Measurements from ENCODE around the gene TBX1.

Gene TBX1

GRCh38 chr22:19734837-19735382, 25.7 kb upstream of the TBX1 start:
- in situ Hi-C loops (cut with HindIII; ENCODE audit: low pct_ligation_motif_present, low sequenced_read_pairs) = no loop called here
- no peak for TF ChIP-seq CTCF (IDR thresholded peaks at IDR 0.05; ENCODE audit: low read depth, low read length, missing control alignments)

DNA sequence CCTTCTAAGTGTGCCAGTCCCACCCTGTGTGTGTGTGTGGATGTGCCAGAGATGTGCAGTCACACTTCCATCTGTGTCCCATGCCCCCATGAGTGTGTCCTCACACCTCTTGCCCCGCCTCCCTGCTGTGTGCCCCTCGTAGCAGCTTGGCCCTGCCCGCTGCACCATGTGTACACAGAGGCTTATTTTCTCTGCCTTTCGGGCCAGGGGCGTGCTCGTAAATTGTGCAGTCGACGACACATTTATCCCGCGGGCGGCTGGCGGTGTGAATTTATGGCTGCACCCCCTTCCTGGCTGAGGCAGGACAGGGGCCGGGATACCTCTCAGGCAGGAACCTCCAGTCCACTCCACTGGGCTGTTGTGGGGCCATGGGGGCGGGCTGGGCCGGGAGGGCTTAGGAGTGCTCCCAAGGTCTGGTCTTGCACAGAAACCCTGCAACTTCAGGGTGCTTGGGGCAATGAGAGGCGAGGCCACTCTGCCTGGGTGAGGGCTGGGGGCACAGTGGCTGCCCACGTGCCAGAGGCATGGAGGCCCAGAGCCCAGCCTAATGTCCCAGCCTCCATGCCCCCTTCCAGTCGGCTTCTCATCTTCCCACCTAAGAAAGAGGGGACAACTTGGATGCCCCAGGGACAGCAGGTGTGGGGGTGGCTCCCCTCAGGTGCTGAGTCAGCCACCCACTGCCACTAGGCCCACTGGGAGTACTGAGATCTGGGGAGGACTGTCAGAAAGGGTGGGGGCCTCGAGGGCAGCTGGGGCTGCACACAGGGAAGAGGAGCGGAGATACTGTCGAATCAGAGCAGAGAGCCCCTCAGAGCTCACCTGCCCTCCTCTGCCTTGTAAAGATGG, 24.7 kb upstream of the TBX1 start:
- no peak for TF ChIP-seq CTCF (IDR thresholded peaks at IDR 0.05; ENCODE audit: low read depth, low read length, missing control alignments)
- Histone ChIP-seq H3K4me3 (ENCODE audit: low read depth, low read length) (no peak overlapping the region), H3K27ac (no peak overlapping the region), H3K27me3 (replicated peaks) (peaks cover 6% of the 10 kb centered on the region), H3K36me3 (replicated peaks) (no peaks in the 10 kb centered on the region)
- no peak for DNase-seq
- in situ Hi-C loops (cut with HindIII; ENCODE audit: low pct_ligation_motif_present, low sequenced_read_pairs) = no loop called here

More at GRCh38 chr22:19734837-19735382, 25.7 kb upstream of the TBX1 start:
- Histone ChIP-seq H3K36me3 (replicated peaks) (no peaks in the 10 kb centered on the region), H3K27ac (no peak overlapping the region), H3K4me3 (ENCODE audit: low read depth, low read length) (no peak overlapping the region), H3K27me3 (replicated peaks) (peaks cover 6% of the 10 kb centered on the region)
- no peak for DNase-seq

GRCh38 chr22:19737846-19738663, 22.5 kb upstream of the TBX1 start:
- no peak overlapping the region for H3K4me3 ChIP-seq (ENCODE audit: low read depth, low read length)
- H3K27me3 ChIP-seq (replicated peaks) = peaks cover 6% of the 10 kb centered on the region
- no peak for TF ChIP-seq CTCF (IDR thresholded peaks at IDR 0.05; ENCODE audit: low read depth, low read length, missing control alignments)
- H3K27ac ChIP-seq = no peak overlapping the region
- no peak for DNase-seq
- H3K36me3 ChIP-seq (replicated peaks) = no peaks in the 10 kb centered on the region
- in situ Hi-C loops (cut with HindIII; ENCODE audit: low pct_ligation_motif_present, low sequenced_read_pairs) = no loop called here

- Histone ChIP-seq H3K27ac (no peak overlapping the region), H3K36me3 (replicated peaks) (no peaks in the 10 kb centered on the region), H3K4me3 (ENCODE audit: low read depth, low read length) (no peak overlapping the region), H3K27me3 (replicated peaks) (peaks cover 6% of the 10 kb centered on the region)
- no peak for DNase-seq
- TF ChIP-seq CTCF (IDR thresholded peaks at IDR 0.05; ENCODE audit: low read depth, low read length, missing control alignments) = no peak
- in situ Hi-C loops (cut with HindIII; ENCODE audit: low pct_ligation_motif_present, low sequenced_read_pairs) = no loop called here
These were observed 21.7 kb upstream of the TBX1 start for GRCh38 chr22:19738664-19739447.

DNA sequence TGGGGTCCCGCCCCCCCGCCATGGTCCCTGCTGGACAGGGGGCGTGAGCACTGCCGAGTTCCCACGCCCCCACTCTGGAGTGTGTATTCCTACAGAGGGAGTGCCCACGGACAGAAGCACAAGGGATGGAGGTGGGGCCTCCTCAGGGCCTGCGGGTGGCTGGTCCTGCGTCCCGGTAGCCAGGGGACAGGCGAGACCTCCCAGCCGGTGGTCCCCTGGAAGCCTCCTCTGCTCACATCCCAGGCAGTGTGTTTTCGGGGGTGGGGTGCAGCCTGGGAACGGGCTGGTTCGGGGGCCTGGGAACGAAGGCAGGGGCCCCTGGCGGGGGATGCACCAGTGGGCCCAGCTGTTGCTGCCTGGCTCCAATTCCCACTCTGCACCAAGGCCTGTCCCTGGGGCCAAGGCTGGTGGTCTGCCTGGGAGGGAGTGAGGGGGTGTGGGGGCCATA, 21.1 kb upstream of the TBX1 start:
- H3K4me3 ChIP-seq (ENCODE audit: low read depth, low read length) = no peak overlapping the region
- H3K27me3 ChIP-seq (replicated peaks) = peaks cover 2% of the 10 kb centered on the region
- in situ Hi-C loops (cut with HindIII; ENCODE audit: low pct_ligation_motif_present, low sequenced_read_pairs) = no loop called here
- H3K36me3 ChIP-seq (replicated peaks) = no peaks in the 10 kb centered on the region
- H3K27ac ChIP-seq = no peak overlapping the region
- TF ChIP-seq CTCF (IDR thresholded peaks at IDR 0.05; ENCODE audit: low read depth, low read length, missing control alignments) = no peak
- no peak for DNase-seq

Data from brain microvascular endothelial cell (primary cell).